Activated CD4-positive, alpha-beta T cell treated with anti-CD3 and anti-CD28 coated beads, Interleukin-2, amount 50 U/mL, for 4 hours (primary cell): ENCODE data around the gene DIP2C.
A peak's percentile ranks its signal among the peaks of the same experiment; 100 is the strongest.
"Not testable (repeated sequence)": the region's sequence is repeated elsewhere in the genome, so short reads cannot be mapped to it uniquely, and the experiment has no call there.

Experiments used
- DNase-seq, 2 experiments: peaks; one replicate each; pipeline ENCODE4 v3.0.0-alpha.2; 2020

Gene DIP2C

DNA sequence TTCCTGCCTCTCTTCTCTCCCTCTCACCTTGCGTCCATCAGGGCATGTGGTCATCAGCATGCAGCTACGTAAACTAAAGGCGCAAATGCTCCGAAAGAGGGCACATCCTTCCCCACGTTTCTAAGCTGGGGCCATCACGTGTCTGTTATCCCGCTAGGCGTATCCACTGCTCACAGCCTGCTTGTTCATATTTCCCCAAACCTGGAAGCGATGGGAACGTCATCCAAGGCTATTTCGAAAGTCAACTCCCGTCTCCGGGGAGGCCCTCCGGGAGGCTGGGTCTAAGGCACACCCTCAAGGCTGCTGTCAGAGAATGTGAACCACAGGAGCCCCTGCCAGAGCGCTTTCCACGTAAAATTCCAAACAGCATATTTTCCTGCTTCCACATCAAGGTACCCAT lies 199.2 kb downstream of the DIP2C start:
- DNase-seq, result no peak

DNA sequence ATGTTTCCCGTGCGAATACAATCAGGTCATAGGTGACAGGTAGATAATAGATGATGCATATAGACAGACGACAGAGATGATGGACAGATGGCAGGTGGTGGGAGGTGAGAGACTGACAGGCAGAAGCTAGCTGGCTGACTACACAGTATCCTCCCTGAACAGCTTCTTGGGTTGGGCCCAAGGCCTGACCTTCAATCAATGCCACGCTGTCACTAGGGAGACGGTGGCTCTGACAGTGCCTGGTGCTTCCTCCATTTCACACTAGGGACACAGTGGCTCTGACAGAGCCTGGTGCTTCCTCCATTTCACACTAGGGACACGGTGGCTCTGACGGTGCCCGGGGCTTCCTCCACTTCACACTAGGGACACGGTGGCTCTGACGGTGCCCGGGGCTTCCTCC lies 200.1 kb downstream of the DIP2C start:
- DNase-seq, result no peak

DNA sequence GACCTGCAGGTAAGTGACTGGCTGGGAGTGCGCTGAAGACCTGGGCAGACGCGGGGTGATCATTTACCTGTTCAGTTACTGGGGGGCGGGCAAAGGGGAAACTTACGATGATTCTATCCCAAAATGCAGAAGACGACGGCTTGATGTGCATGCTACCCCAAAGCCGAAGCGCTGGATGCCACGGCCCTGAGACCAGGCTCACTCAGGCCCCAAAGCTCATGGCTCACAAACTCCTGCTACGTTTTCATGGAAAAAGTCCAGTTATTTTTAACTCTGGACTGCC lies 200.6 kb downstream of the DIP2C start:
- no peak for DNase-seq

GRCh38 chr10:488081-488932 lies 201.2 kb downstream of the DIP2C start:
- no peak for DNase-seq

GRCh38 chr10:486666-487322 lies 202.7 kb downstream of the DIP2C start:
- DNase-seq, result no peak

DNA sequence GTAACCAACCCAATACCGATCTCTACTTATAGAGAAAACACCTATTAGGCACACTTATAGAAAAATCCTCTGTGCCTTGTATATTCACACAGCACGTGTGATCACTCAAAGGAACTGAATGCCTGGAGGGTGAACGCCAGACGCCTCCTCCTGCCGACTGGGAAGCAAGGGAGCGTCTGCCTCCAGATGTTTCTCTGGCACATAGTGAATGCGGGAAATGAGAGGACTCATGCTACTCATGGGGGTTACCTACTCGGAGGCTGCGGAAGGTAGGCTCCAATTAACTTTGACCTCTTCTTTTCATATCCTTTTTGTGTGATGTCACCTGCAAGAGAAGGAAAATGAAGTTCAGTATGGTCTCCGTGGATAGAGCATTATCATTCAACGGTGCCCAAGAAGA lies 203.3 kb downstream of the DIP2C start:
- DNase-seq, result no peak

- DNase-seq, result no peak
Measured at GRCh38 chr10:485776-486175, 203.7 kb downstream of the DIP2C start.

- DNase-seq, result peak in 1 of 2 experiments; percentile 9
Measured at GRCh38 chr10:484925-485661, 204.4 kb downstream of the DIP2C start.

DNA sequence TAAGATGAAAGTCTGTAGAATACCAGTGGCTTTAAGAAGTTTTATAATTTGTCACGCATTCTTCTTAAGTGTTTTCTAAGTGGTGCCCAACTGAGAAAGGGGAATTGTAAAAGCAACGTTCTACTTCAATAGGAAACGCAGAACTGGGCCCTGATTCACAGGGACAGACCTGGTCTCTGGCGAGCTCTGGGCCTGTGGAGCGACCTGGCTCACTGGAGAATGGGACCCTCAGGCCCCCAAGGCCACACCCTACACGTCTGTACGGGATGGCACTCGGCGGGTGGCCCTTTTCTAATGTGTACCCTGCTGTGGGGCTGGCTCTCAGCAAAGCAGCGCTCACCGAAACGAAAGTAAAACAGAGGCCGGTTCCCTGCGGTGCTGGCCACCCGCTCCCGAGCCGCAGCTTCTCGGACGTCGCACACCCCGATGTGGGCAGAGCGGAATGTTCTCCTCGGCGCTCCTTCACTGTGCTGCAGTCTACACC lies 205.0 kb downstream of the DIP2C start:
- peak; percentile 13 to 17 for DNase-seq

- no peak for DNase-seq
Measured at GRCh38 chr10:483261-483660, 206.2 kb downstream of the DIP2C start.

DNA sequence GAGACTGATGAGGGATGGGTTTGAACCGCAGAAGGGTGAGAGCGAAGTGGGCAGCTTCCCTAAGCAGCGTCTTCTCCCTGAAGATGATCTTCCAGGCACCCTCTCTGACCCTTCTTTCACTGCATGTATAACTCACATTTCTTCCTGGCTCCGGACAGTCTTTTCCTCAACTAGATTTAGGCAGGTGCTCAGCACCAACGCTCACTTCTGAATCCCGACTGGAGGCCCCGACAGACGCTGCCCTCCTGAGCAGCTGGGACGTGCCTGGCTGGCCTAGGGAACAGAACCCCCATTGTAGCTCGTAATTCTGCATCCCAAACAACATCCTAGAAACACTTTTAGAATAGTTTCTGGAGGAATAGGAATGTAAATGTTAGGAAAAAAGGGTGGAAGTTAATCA lies 206.6 kb downstream of the DIP2C start:
- no peak for DNase-seq

DNA sequence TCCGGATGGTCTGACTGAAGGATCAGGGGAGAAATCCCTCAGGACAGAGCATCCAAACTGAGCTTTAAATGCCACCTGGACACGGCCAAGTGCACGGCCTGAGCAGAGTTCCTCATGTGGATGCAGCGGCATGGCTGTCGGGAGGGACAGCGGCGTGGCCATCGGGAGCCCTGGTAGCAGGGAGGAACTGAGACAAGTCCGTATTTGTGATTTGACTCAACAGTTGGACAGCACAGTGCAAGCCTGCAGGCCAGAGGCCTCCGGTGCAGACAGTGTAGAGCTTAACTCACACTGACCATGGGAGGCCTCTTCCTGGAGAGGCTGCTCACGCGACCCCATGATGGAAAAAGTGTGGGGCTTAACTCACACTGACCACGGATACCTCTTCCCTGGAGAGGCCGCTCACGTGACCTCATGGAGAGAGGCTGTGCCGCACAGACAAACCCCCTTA lies 207.4 kb downstream of the DIP2C start:
- DNase-seq, result no peak

GRCh38 chr10:481628-482027 lies 207.8 kb downstream of the DIP2C start:
- no peak for DNase-seq

DNA sequence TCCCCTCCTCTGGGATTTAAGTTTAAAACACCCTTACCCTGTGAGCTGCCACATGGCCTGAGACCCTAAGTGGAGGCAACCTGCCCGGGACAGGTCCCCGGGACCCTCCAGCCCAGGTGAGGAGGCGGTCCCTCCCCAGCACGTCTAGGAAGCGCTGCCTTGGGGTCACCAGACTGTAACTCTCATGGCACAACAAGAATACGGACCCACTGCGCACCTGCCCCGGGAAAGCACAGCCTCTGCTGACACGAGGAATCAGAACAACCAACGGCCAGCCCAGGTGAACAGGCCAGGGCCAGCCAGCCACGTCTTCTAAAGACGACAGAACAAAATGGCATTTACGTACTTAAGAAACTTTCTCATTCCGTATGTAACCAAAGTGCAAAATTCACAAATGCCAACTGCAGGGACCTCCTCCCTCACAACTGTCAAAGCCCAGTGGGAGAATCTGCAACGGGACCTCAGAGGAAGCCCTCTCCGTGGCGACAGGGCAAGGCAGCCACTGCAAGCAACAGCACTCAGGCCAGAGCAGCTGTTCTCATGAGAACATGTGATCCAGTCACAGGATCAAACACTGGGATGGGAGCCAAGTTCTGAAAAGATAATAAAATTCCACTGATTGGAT lies 208.4 kb downstream of the DIP2C start:
- DNase-seq, result no peak

- no peak for DNase-seq
Measured at GRCh38 chr10:480498-480927, 209.0 kb downstream of the DIP2C start.

GRCh38 chr10:479706-480497 lies 209.6 kb downstream of the DIP2C start:
- not testable (repeated sequence) for DNase-seq

DNA sequence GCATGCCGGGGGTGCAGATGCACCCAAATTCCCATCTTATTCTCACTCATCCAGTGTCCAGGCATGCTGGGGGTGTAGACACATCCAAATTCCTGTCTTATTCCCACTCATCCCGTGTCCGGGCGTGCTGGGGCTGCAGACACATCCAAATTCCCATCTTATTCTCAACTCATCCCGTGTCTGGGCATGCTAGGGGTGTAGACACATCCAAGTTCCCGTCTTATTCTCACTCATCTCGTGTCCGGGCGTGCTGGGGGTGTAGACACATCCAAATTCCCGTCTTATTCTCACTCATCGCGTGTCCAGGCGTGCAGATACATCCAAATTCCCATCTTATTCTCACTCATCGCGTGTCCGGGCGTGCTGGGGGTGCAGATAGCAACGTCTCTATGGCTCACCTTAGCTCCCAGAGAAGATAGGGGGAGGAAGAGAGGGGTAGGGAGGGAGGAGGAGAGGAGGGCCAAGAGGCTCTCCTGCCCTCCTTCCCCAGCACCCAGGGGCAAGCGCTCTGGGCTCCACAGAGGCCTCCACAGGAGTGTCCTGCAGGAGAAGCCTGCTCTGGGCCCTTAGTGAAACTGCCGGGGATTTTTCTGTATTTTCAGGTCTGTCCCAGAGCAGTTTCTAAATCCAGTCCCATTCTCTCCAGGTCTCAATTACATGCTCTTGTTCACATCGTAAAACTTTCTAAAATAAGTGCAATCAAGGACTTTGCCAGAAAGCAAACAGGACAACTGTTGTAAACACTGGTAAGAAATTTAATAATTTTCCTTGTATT lies 210.8 kb downstream of the DIP2C start:
- DNase-seq, result no peak

DNA sequence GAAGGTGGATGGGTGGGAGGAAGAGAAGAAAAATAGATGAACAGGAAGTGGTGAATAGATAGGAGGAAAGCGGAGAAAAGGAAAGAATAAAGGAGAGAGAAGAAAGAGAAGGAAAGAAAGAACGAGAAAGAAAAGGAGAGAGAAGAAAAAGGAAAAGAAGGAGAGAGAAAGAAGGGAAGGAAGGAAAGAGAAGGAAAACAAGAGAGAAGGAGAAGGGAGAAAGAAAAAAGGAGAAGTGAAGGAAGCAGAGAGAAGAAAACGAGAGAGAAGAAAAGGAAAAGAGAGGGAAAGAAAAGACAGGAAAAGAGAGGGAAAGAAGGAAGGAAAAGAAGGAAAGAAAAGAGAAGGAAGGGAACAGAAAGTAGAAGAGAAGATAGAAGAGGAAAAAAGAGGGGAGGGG lies 211.8 kb downstream of the DIP2C start:
- no peak for DNase-seq

DNA sequence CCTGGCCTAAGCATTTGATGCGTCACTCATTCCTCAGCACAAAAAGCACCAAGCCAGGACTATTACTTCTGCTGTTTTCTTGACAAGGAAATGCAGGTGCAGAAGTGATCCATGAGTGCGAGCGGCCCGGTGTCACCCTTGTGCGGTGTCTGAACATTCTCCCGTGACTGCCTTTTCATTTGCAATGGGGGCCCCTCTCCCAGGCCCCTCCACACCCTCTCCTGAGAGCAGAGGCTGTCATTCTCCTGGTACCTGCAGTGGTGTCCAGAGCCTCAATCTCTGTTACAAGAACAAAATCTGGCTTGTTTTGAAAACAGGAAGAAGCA lies 213.1 kb downstream of the DIP2C start:
- DNase-seq, result no peak

DNA sequence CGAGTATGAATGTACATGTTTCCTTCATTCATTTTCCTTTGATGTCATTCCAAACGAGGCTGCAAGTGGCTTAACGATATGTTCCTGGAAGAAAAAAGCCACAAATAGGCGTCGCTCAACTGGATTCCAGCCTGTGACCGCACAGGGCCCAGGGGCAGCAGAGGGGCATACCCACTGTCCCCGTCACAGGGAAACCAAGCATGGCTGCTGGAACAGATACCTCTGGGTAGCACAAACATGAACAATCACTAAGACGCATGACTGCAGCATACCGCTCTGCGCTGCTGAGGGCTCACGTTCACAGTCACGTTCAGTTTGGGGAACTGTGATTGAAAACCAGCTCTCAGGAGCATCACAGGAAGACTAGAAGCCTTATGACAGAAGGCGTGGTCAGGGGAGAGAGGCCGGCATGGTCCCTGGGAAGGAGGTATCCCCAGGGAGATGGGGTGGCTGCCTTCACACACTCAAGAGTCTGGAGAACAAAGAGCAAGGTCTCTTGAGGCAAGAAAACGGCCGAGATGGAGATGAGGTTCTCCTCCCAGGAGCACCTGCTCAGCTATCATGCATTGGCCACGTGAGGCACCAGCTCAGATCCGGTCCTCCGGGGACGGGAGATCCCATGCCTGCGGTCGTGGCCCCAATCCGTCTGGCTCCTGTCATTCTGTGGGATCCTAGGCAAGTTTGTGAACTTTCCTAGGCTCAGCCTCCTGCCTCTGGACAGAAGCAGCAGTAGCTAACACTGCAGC lies 213.6 kb downstream of the DIP2C start:
- DNase-seq, result no peak

DNA sequence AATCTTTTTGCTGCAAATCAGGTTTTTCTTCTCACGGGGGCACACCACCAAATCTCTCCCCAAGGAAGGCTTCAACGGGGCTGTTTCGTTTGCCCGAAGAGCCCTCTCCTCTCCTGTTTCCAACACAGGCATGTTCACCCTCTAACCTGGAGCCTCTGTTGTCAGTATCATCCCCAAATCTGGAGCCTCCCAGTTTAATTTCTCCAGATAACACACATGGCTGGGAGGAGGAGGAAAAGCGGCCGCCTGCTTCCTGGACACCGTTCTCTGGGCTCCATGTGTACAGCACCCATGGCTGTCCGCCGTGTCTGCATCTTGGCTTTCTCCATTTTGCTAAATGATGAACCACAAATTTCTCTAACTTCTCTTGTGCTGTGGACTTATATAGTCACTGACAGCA lies 214.5 kb downstream of the DIP2C start:
- no peak for DNase-seq
